ENCODE measurements around the gene LFNG. TPM values are rescaled to one million over a fixed set of nuclear protein-coding genes. Genes with fewer than 3 reads are reported as not detected.
"Not testable (repeated sequence)": the region's sequence is repeated elsewhere in the genome, so short reads cannot be mapped to it uniquely, and the experiment has no call there.

Gene LFNG
- total RNA-seq, 2 donors from 2014 or later: 16.0 to 47.2 TPM

GRCh38 chr7:2529161-2530070 is 9.8 kb downstream of the LFNG start:
- H3K4me1 Mint-ChIP-seq: peaks cover 21% of the 10 kb centered on the region
- no peak overlapping the region for H3K27ac Mint-ChIP-seq
- H3K36me3 Mint-ChIP-seq (ENCODE audit: low read depth): peaks cover 10% of the 10 kb centered on the region
- DNase-seq: no peak
- Histone ChIP-seq H3K4me1 (ENCODE audit: control insufficient read depth, insufficient read depth, low read length) (peaks cover 16% of the 10 kb centered on the region), H3K27me3 (ENCODE audit: control insufficient read depth, insufficient read depth, low read length, poor library complexity, severe bottlenecking) (no peaks in the 10 kb centered on the region), H3K4me3 (ENCODE audit: low read length) (no peak overlapping the region), H3K36me3 (ENCODE audit: control insufficient read depth, insufficient read depth, low read length) (no peaks in the 10 kb centered on the region), H3K9ac (ENCODE audit: extremely low read depth, low read length, poor library complexity, severe bottlenecking) (no peak overlapping the region), H3K9me3 (ENCODE audit: control insufficient read depth, low read length) (no peaks in the 10 kb centered on the region), H3K27ac (ENCODE audit: low read depth, low read length) (peak overlapping the region; percentile 10)
- WGBS, 2 experiments (ENCODE audit: insufficient coverage in 1 of 2, insufficient read length in 1 of 2): 89 to 98% methylated on average over 7 to 30 of the region's 30 CpGs
- TF ChIP-seq CTCF (conservative IDR thresholded peaks at IDR 0.05): no peak
- no peaks in the 10 kb centered on the region for H3K27me3 Mint-ChIP-seq (ENCODE audit: insufficient read depth)
- no peak overlapping the region for H3K4me3 Mint-ChIP-seq
- peaks cover 3% of the 10 kb centered on the region for H3K9me3 Mint-ChIP-seq

DNA sequence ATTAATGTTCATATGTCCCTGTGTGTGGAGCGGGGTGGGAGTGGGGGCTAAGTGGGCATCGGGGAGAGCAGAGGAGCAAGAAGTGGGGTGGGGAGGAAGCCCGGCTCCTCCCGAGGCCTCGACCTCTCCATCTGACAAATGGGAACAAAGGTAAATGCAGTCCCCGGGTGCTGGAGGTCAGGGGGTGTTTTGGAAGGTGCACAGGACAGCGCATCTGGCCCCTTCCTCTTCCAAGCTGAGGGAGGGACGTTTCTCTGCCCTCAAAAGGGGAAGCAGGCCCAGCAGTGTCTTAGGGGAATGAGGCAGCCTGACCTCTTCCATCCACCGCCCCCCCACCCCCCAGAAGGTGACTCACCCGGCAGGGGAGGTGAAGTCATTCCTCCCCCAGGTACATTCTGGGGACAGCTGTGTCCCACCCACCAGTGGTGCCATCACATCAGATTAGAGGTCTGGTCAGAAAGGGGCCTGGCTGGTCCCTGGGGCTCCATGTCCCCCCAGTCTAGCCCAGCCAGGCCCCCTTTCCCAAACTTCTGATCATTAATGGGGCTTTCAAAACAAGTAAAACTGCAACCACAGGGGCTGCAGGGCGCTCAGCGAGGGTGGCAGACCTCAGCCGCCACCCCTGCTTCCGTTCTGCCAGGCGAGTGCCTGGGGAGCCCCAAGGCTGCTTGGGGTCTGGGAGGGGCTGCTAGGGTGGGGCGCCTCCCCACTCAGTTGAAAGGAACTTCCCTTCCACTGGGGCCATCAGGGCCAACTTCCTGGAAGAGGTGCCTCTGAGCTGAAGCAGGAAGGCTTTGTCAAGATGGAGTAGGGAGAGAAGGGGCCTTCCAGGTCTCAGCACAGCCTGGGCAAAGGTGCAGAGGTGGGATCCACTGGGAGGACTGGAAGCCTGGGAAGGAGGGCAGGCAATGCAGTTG is 10.8 kb downstream of the LFNG start:
- H3K4me3 ChIP-seq (ENCODE audit: low read length): no peak overlapping the region
- Mint-ChIP-seq H3K4me3 (no peak overlapping the region), H3K27me3 (ENCODE audit: insufficient read depth) (no peaks in the 10 kb centered on the region), H3K4me1 (peaks cover 21% of the 10 kb centered on the region), H3K9me3 (peaks cover 7% of the 10 kb centered on the region), H3K36me3 (ENCODE audit: low read depth) (peaks cover 10% of the 10 kb centered on the region), H3K27ac (no peak overlapping the region)
- no peak for DNase-seq
- H3K36me3 ChIP-seq (ENCODE audit: control insufficient read depth, insufficient read depth, low read length): no peaks in the 10 kb centered on the region
- no peaks in the 10 kb centered on the region for H3K9me3 ChIP-seq (ENCODE audit: control insufficient read depth, low read length)
- peaks cover 16% of the 10 kb centered on the region for H3K4me1 ChIP-seq (ENCODE audit: control insufficient read depth, insufficient read depth, low read length)
- 90 to 97% methylated on average over 9 to 16 of the region's 16 CpGs for WGBS, 2 experiments (ENCODE audit: insufficient coverage in 1 of 2, insufficient read length in 1 of 2)
- H3K27me3 ChIP-seq (ENCODE audit: control insufficient read depth, insufficient read depth, low read length, poor library complexity, severe bottlenecking): no peaks in the 10 kb centered on the region
- no peak overlapping the region for H3K9ac ChIP-seq (ENCODE audit: extremely low read depth, low read length, poor library complexity, severe bottlenecking)
- TF ChIP-seq CTCF (conservative IDR thresholded peaks at IDR 0.05): no peak
- H3K27ac ChIP-seq (ENCODE audit: low read depth, low read length): peak overlapping the region; percentile 64

DNA sequence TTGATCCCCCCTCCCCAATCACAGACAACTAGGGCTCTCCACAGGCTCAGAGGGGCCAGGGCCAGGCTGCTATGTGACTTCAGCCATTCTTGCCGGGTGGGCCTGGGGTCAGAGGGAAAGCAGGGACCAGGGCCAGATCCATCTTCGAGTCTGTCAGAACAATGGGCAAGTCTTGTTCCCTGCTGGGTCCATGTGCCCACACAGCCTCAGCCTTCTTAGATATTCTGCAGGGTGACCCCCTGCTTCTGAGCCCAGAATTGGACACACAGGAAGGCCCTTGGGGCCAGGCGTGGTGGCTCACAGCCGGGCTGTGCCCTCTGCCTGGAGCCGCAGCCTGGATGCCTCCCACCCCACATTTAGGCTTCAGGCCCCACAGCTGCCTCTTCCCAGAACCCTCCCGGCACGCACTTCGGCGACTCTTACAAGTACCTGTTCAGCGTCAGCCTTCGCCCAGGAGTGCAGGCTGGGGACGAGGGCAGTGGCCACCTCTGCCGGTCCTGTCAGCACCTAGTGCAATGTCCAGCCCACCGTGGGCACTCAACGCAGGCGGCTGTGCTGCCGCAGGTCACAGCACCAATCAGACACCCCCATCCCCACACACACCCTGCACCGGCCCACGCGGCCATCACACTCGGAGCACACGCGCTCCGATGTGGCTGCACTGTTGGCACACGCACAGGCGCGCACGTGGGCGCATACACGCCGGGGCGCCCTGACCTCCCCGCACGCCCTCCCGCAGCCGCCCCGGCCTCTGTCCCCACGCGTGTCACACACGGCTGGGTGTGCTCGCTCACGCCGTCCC is 11.6 kb downstream of the LFNG start:
- Histone ChIP-seq H3K4me1 (ENCODE audit: control insufficient read depth, insufficient read depth, low read length) (peaks cover 16% of the 10 kb centered on the region), H3K27ac (ENCODE audit: low read depth, low read length) (peak overlapping the region; percentile 64)
- not testable (repeated sequence) for H3K27me3 ChIP-seq (ENCODE audit: control insufficient read depth, insufficient read depth, low read length, poor library complexity, severe bottlenecking); H3K36me3 ChIP-seq (ENCODE audit: control insufficient read depth, insufficient read depth, low read length); H3K9ac ChIP-seq (ENCODE audit: extremely low read depth, low read length, poor library complexity, severe bottlenecking); H3K4me3 ChIP-seq (ENCODE audit: low read length); H3K36me3 Mint-ChIP-seq (ENCODE audit: low read depth); H3K27ac Mint-ChIP-seq; H3K9me3 ChIP-seq (ENCODE audit: control insufficient read depth, low read length); H3K4me3 Mint-ChIP-seq; H3K27me3 Mint-ChIP-seq (ENCODE audit: insufficient read depth)
- peaks cover 21% of the 10 kb centered on the region for H3K4me1 Mint-ChIP-seq
- 79 to 90% methylated on average over 4 to 39 of the region's 43 CpGs for WGBS, 2 experiments (ENCODE audit: insufficient coverage in 1 of 2, insufficient read length in 1 of 2)
- H3K9me3 Mint-ChIP-seq: peaks cover 11% of the 10 kb centered on the region
- DNase-seq: peak; percentile 53

DNA sequence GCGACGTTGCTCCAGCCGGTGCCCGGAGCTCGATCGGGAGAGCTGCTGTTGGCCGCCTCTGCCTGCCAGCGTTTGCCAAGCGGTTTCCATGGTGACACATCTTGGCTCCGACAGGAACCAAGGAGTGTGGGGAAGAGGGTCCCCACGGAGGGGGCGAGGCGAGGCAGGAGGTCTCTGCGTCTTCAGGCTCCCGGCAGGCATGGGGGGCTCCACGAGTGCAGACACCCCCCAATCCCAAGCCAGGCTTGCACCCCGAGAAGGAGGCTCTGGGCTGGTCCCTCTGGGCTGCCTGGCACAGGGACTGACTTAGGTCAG is 12.2 kb downstream of the LFNG start:
- WGBS, 2 experiments (ENCODE audit: insufficient coverage in 1 of 2, insufficient read length in 1 of 2): 70 to 93% methylated on average over 2 to 17 of the region's 17 CpGs
- H3K27ac Mint-ChIP-seq; DNase-seq; H3K9me3 ChIP-seq (ENCODE audit: control insufficient read depth, low read length); H3K36me3 Mint-ChIP-seq (ENCODE audit: low read depth); H3K36me3 ChIP-seq (ENCODE audit: control insufficient read depth, insufficient read depth, low read length); H3K4me3 ChIP-seq (ENCODE audit: low read length); H3K27me3 ChIP-seq (ENCODE audit: control insufficient read depth, insufficient read depth, low read length, poor library complexity, severe bottlenecking); H3K4me3 Mint-ChIP-seq; H3K9ac ChIP-seq (ENCODE audit: extremely low read depth, low read length, poor library complexity, severe bottlenecking); H3K27ac ChIP-seq (ENCODE audit: low read depth, low read length); H3K27me3 Mint-ChIP-seq (ENCODE audit: insufficient read depth): not testable (repeated sequence)
- H3K4me1 ChIP-seq (ENCODE audit: control insufficient read depth, insufficient read depth, low read length): peaks cover 16% of the 10 kb centered on the region
- Mint-ChIP-seq H3K4me1 (peaks cover 21% of the 10 kb centered on the region), H3K9me3 (peaks cover 11% of the 10 kb centered on the region)

GRCh38 chr7:2532199-2532772 is 12.7 kb downstream of the LFNG start:
- DNase-seq; H3K27ac ChIP-seq (ENCODE audit: low read depth, low read length); H3K36me3 ChIP-seq (ENCODE audit: control insufficient read depth, insufficient read depth, low read length); H3K9ac ChIP-seq (ENCODE audit: extremely low read depth, low read length, poor library complexity, severe bottlenecking); H3K9me3 ChIP-seq (ENCODE audit: control insufficient read depth, low read length); H3K36me3 Mint-ChIP-seq (ENCODE audit: low read depth); H3K27me3 Mint-ChIP-seq (ENCODE audit: insufficient read depth); H3K27me3 ChIP-seq (ENCODE audit: control insufficient read depth, insufficient read depth, low read length, poor library complexity, severe bottlenecking); H3K4me3 Mint-ChIP-seq; H3K27ac Mint-ChIP-seq; H3K4me3 ChIP-seq (ENCODE audit: low read length): not testable (repeated sequence)
- peaks cover 16% of the 10 kb centered on the region for H3K4me1 ChIP-seq (ENCODE audit: control insufficient read depth, insufficient read depth, low read length)
- H3K9me3 Mint-ChIP-seq: peaks cover 11% of the 10 kb centered on the region
- 91 to 95% methylated on average over 5 to 11 of the region's 15 CpGs for WGBS, 2 experiments (ENCODE audit: insufficient coverage in 1 of 2, insufficient read length in 1 of 2)
- peaks cover 17% of the 10 kb centered on the region for H3K4me1 Mint-ChIP-seq

All from endodermal cell (in vitro differentiated cells).